H1 (cell line): ENCODE results near the gene RASL10B.

Experiments
- BRCA1 ChIP-seq: IDR thresholded peaks from 2 replicates; pipeline ENCODE4 v1.6.1; 2012; ENCODE audit warnings: low read depth, low read length, improper control_type of control experiment
- CBX8 ChIP-seq: fragments of 300-800, 300-1000 bp; sonication (generic); IDR thresholded peaks from 2 replicates; pipeline ENCODE4 v1.7.1; 2016; ENCODE audit warnings: low read depth, low read length, borderline replicate concordance
- EP300 ChIP-seq, 2 experiments: IDR thresholded peaks; 1 replicate in 1 of 2; 2 replicates in 1 of 2; pipeline ENCODE4 v1.6.1; 2011 to 2012; ENCODE audit warnings: low read depth in 2 of 2, low read length in 2 of 2, mild to moderate bottlenecking in 2 of 2, borderline replicate concordance in 1 of 2, inconsistent platforms in 1 of 2, moderate library complexity in 1 of 2
- JUN ChIP-seq: IDR thresholded peaks from 2 replicates; pipeline ENCODE4 v1.6.1; 2011; ENCODE audit warnings: low read depth, mild to moderate bottlenecking, improper control_type of control experiment, low read length
- KDM1A ChIP-seq: fragments of 200-600, 300-600 bp; sonication (generic); IDR thresholded peaks from 2 replicates; pipeline ENCODE4 v1.7.1; 2016; ENCODE audit warnings: mild to moderate bottlenecking, low read length, borderline replicate concordance
- NRF1 ChIP-seq: IDR thresholded peaks from 2 replicates; pipeline ENCODE4 v1.6.1; 2011; ENCODE audit warnings: mild to moderate bottlenecking, low read depth, low read length, improper control_type of control experiment
- PHF8 ChIP-seq: fragments of 200-600 bp; sonication (generic); conservative IDR thresholded peaks from 2 replicates; pipeline ENCODE4 v1.7.1; 2012; ENCODE audit warnings: low read depth, mild to moderate bottlenecking, inconsistent platforms, low read length, moderate library complexity
- POLR2A ChIP-seq, 2 experiments: IDR thresholded peaks; 1 replicate in 1 of 2; 2 replicates in 1 of 2; pipeline ENCODE4 v1.6.1; 2011; ENCODE audit warnings: low read depth in 2 of 2, low read length in 2 of 2, mild to moderate bottlenecking in 2 of 2; ENCODE audit errors: control extremely low read depth in 1 of 2
- POU5F1 ChIP-seq: IDR thresholded peaks from 2 replicates; pipeline ENCODE4 v1.6.1; 2011; ENCODE audit warnings: low read depth, mild to moderate bottlenecking, low read length, moderate library complexity
- RAD21 ChIP-seq, 2 experiments: IDR thresholded peaks in 1 of 2; conservative IDR thresholded peaks in 1 of 2; 2 replicates each; pipeline ENCODE4 v1.6.1; 2011; ENCODE audit warnings: low read depth in 2 of 2, low read length in 2 of 2, improper control_type of control experiment in 1 of 2, inconsistent platforms in 1 of 2, mild to moderate bottlenecking in 1 of 2, moderate library complexity in 1 of 2
- TF ChIP-seq, protein P1 (sequence below), 3 experiments: IDR thresholded peaks; 1 replicate in 2 of 3; 2 replicates in 1 of 3; pipeline versions ENCODE4 v1.5.1 to v1.6.1; 2011; ENCODE audit warnings: low read length in 3 of 3, mild to moderate bottlenecking in 3 of 3, inconsistent platforms in 2 of 3, low read depth in 1 of 3, moderate library complexity in 1 of 3; ENCODE audit not compliant: insufficient read depth in 1 of 3; ENCODE audit errors: control extremely low read depth in 1 of 3

DNA sequence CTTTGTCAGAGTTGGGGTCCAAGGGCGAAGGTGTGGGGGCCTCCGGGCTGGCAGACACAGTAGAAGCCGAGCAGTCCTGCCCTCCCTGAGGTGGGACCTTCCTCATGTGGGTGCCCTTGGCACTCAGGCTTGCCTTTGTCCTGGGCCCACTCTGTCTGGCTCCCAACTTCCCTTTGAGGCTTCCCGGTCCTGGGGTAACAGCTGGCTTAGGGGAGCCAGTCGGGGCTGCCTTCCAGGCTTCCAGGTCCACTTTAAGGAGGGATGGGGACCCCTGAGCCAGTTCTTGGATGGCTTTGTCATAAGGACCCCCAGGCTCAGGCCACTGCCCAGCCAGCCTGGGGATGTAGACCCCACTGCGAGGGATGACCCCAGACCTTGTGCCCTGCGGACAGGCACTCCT lies 13.8 kb downstream of the RASL10B start:
- TF ChIP-seq, protein P1, sequence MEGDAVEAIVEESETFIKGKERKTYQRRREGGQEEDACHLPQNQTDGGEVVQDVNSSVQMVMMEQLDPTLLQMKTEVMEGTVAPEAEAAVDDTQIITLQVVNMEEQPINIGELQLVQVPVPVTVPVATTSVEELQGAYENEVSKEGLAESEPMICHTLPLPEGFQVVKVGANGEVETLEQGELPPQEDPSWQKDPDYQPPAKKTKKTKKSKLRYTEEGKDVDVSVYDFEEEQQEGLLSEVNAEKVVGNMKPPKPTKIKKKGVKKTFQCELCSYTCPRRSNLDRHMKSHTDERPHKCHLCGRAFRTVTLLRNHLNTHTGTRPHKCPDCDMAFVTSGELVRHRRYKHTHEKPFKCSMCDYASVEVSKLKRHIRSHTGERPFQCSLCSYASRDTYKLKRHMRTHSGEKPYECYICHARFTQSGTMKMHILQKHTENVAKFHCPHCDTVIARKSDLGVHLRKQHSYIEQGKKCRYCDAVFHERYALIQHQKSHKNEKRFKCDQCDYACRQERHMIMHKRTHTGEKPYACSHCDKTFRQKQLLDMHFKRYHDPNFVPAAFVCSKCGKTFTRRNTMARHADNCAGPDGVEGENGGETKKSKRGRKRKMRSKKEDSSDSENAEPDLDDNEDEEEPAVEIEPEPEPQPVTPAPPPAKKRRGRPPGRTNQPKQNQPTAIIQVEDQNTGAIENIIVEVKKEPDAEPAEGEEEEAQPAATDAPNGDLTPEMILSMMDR (IDR thresholded peaks at IDR 0.05; ENCODE audit: control extremely low read depth in 1 of 3, insufficient read depth in 1 of 3, low read depth in 1 of 3, low read length in 3 of 3): no peak
- TF ChIP-seq POLR2A (IDR thresholded peaks at IDR 0.05; ENCODE audit: control extremely low read depth in 1 of 2, low read depth in 2 of 2, low read length in 2 of 2) (no peak), JUN (no peak), CBX8 (no peak), PHF8 (no peak), KDM1A (no peak), NRF1 (no peak), POU5F1 (no peak), EP300 (IDR thresholded peaks at IDR 0.05; ENCODE audit: borderline replicate concordance in 1 of 2, low read depth in 2 of 2, low read length in 2 of 2) (no peak), BRCA1 (no peak), RAD21 (IDR thresholded peaks at IDR 0.05 in 1 of 2, conservative IDR thresholded peaks at IDR 0.05 in 1 of 2; ENCODE audit: low read depth in 2 of 2, low read length in 2 of 2) (no peak)
